Gastrocnemius medialis (tissue), 4 donors: ENCODE data around the gene GRIA1. TPM values are rescaled to one million over a fixed set of nuclear protein-coding genes. Genes with fewer than 3 reads are reported as not detected.

ENCODE experiments used
- ATAC-seq, 2 donors: fragments of 150-250 bp; one replicate each; pipeline ENCODE4 v1.9.1; 2016
- DNase-seq, 2 donors: peaks; one replicate each; pipeline ENCODE4 v3.0.0-alpha.2; 2019
- H3K27ac ChIP-seq, 4 donors: fragments of 200-600 bp; sonication (generic); 1 replicate in 1 of 4; 2 replicates in 3 of 4; pipeline ENCODE4 v1.5.1; 2016 to 2018; ENCODE audit warnings: mild to moderate bottlenecking in 2 of 4, moderate library complexity in 1 of 4
- H3K27me3 ChIP-seq, 3 donors: fragments of 200-600 bp; sonication (generic) in 2 of 3; 1 replicate in 1 of 3; 2 replicates in 2 of 3; pipeline versions ENCODE4 v1.5.1 to v1.6.0; 2016 to 2019; ENCODE audit warnings: mild to moderate bottlenecking in 1 of 3, moderate library complexity in 1 of 3
- H3K36me3 ChIP-seq, 2 donors: fragments of 200-600 bp; sonication (generic) in 1 of 2; one replicate each; pipeline ENCODE4 v1.5.1; 2017 to 2018
- H3K4me1 ChIP-seq, 2 donors: fragments of 200-600 bp; sonication (generic) in 1 of 2; one replicate each; pipeline ENCODE4 v1.5.1; 2016 to 2017; ENCODE audit warnings: mild to moderate bottlenecking in 2 of 2
- H3K4me3 ChIP-seq, 4 donors: fragments of 200-600 bp; sonication (generic) in 3 of 4; 1 replicate in 1 of 4; 2 replicates in 3 of 4; pipeline ENCODE4 v1.5.1; 2016 to 2019; ENCODE audit warnings: mild to moderate bottlenecking in 2 of 4
- H3K9me3 ChIP-seq, 3 donors: fragments of 200-600 bp; sonication (generic) in 2 of 3; 1 replicate in 1 of 3; 2 replicates in 2 of 3; pipeline ENCODE4 v1.5.1; 2016 to 2019
- CTCF ChIP-seq, 5 experiments: fragments of 450-650 bp in 3 of 5; fragments of 200-600 bp in 2 of 5; sonication (generic) in 2 of 5; IDR thresholded peaks in 4 of 5; conservative IDR thresholded peaks in 1 of 5; 1 replicate in 4 of 5; 2 replicates in 1 of 5; pipeline ENCODE4 v1.5.1; 2016 to 2019; ENCODE audit warnings: antibody characterized with exemption in 5 of 5, mild to moderate bottlenecking in 3 of 5, moderate library complexity in 3 of 5
- POLR2A ChIP-seq, 2 donors: fragments of 450-650 bp; IDR thresholded peaks; one replicate each; pipeline ENCODE4 v1.6.1; 2017; ENCODE audit warnings: antibody characterized with exemption in 2 of 2, mild to moderate bottlenecking in 2 of 2, moderate library complexity in 2 of 2
- in situ Hi-C, 4 donors: fragments of 200-750 bp; cut with MboI; loops; one replicate each; pipeline versions ENCODE4 v1.15.0 to v1.8.0; 2017; ENCODE audit warnings: low sequenced_read_pairs in 4 of 4
- intact Hi-C: fragments of 100-400 bp; cut with DNase I; formaldehyde crosslinking; loops from one replicate; pipeline ENCODE4 v1.15.1; 2023; ENCODE audit warnings: low total_unique reads
- total RNA-seq, 4 donors: library from RNA; depleted of rRNA; stranded (reverse); fragments of >200 nt; gene quantifications; one replicate each; pipeline versions ENCODE4 v1.1.0 to v1.2.3, GENCODE V29; 2016

Gene GRIA1
- total RNA-seq, 4 donors from 2014 or later, result 0.18 to 0.46 TPM; not detected in 2

- H3K27ac ChIP-seq, result no peak overlapping the region
- intact Hi-C loops, result no loop called here
- TF ChIP-seq CTCF (IDR thresholded peaks at IDR 0.05 in 4 of 5, conservative IDR thresholded peaks at IDR 0.05 in 1 of 5), result no peak
- TF ChIP-seq POLR2A (IDR thresholded peaks at IDR 0.05), result no peak
- DNase-seq (no peak), ATAC-seq (no peak)
- no peaks in the 10 kb centered on the region for H3K27me3 ChIP-seq
- H3K9me3 ChIP-seq, result no peaks in the 10 kb centered on the region
- H3K4me1 ChIP-seq, result no peaks in the 10 kb centered on the region
- H3K4me3 ChIP-seq, result no peak overlapping the region
- no peaks in the 10 kb centered on the region for H3K36me3 ChIP-seq
- in situ Hi-C loops, result no loop called here
Measured at GRCh38 chr5:153533546-153533945, 43.1 kb downstream of the GRIA1 start.

- ATAC-seq (no peak), DNase-seq (no peak)
- Histone ChIP-seq H3K36me3 (no peaks in the 10 kb centered on the region), H3K27me3 (no peaks in the 10 kb centered on the region), H3K9me3 (no peaks in the 10 kb centered on the region), H3K4me1 (no peaks in the 10 kb centered on the region), H3K27ac (no peak overlapping the region), H3K4me3 (no peak overlapping the region)
- in situ Hi-C loops (no loop called here), intact Hi-C loops (no loop called here)
- no peak for TF ChIP-seq CTCF (IDR thresholded peaks at IDR 0.05 in 4 of 5, conservative IDR thresholded peaks at IDR 0.05 in 1 of 5)
Measured at GRCh38 chr5:153534102-153534501, 43.6 kb downstream of the GRIA1 start.

GRCh38 chr5:153537207-153537606, 46.7 kb downstream of the GRIA1 start:
- intact Hi-C loops, result no loop called here

GRCh38 chr5:153539983-153540382, 49.5 kb downstream of the GRIA1 start:
- DNase-seq (no peak), ATAC-seq (no peak)
- intact Hi-C loops, result no loop called here

More at GRCh38 chr5:153537207-153537606, 46.7 kb downstream of the GRIA1 start:
- H3K4me1 ChIP-seq, result no peaks in the 10 kb centered on the region
- no peak for DNase-seq
- H3K9me3 ChIP-seq, result no peaks in the 10 kb centered on the region
- no peak for TF ChIP-seq CTCF (IDR thresholded peaks at IDR 0.05 in 4 of 5, conservative IDR thresholded peaks at IDR 0.05 in 1 of 5)
- TF ChIP-seq POLR2A (IDR thresholded peaks at IDR 0.05), result no peak
- ATAC-seq, result no peak
- H3K27ac ChIP-seq, result no peak overlapping the region
- in situ Hi-C loops, result no loop called here
- no peaks in the 10 kb centered on the region for H3K36me3 ChIP-seq
- H3K27me3 ChIP-seq, result no peaks in the 10 kb centered on the region
- no peak overlapping the region for H3K4me3 ChIP-seq

More at GRCh38 chr5:153539983-153540382, 49.5 kb downstream of the GRIA1 start:
- H3K4me3 ChIP-seq, result no peak overlapping the region
- H3K27me3 ChIP-seq, result no peaks in the 10 kb centered on the region
- H3K27ac ChIP-seq, result no peak overlapping the region
- H3K36me3 ChIP-seq, result no peaks in the 10 kb centered on the region
- H3K9me3 ChIP-seq, result no peaks in the 10 kb centered on the region
- in situ Hi-C loops, result no loop called here
- no peaks in the 10 kb centered on the region for H3K4me1 ChIP-seq
- TF ChIP-seq POLR2A (IDR thresholded peaks at IDR 0.05) (no peak), CTCF (IDR thresholded peaks at IDR 0.05 in 4 of 5, conservative IDR thresholded peaks at IDR 0.05 in 1 of 5) (no peak)
